GM19372 (cell line): ENCODE results near the gene CDCA7.
"Not testable (repeated sequence)": the region's sequence is repeated elsewhere in the genome, so short reads cannot be mapped to it uniquely, and the experiment has no call there.

ENCODE experiments used
- ATAC-seq: cut with Tn5 transposase; IDR thresholded peaks from one replicate; pipeline ENCODE4 v1.9.1; 2021; ENCODE audit warnings: mild to moderate bottlenecking, low read depth, moderate library complexity; ENCODE audit not compliant: unreplicated experiment

Gene CDCA7

GRCh38 chr2:173354582-173355131 is at the start of gene CDCA7:
CDCA7 (plus strand) TSS chr2:173354872; CDS start chr2:173354964, 92 bp downstream.
- peak; percentile 44 for ATAC-seq

GRCh38 chr2:173305303-173305702 is 49.4 kb upstream of the CDCA7 start:
- ATAC-seq = no peak

DNA sequence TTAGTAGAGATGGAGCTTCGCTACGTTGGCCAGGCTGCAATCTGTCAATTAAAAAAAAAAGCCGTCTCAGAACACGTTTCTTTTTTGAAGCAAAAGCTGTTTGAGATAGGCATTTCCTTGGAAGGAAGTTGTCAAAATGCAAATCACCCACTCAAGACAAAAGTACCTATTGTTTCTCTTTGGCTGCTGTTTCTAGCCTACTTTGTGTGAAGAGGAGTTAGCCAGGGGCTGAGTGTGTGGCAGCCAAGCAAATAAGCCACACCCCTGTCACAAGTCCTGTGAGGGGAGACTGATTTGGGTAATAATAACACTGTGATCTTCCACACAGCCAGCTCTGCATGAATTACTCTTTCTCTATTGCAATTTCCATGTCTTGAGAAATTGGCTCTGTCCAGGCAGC is 47.4 kb upstream of the CDCA7 start:
- no peak for ATAC-seq

GRCh38 chr2:173309370-173309769 is 45.3 kb upstream of the CDCA7 start:
- ATAC-seq = not testable (repeated sequence)

DNA sequence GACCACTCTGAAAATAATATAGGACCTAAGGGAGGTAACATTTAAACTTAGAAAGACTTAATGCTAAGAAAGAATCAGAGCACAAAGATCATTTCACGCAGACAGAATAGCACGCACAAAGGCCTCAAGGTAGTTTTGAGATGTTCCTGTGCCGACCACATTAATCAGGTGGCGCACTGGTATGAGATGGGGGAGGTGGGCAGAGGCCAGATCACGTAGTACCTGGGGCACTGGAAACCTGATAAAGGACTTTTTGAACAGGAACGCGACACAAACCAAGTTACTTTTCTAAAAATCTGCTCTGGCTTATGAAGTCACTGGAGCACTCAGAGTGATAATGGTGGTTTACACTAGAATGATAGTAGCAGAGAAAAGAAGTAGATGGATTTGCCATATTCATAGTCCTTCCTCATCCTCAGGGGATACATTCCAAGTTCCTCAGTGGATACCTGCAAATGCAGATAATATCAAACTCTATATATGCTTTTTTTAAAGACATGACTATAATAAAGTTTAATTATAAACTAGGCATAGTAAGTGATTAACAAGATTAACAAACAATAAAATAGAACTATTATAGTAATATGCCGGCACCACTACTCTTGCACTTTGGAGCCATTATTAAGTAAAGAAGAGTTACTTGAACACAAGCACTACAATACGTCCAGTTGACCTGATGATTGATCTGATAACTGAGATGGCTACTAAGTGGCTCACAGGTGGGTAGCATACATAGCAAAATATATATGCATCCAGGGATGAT is 42.6 kb upstream of the CDCA7 start:
- no peak for ATAC-seq

- ATAC-seq = no peak
Measured at GRCh38 chr2:173323371-173323770, 31.3 kb upstream of the CDCA7 start.

- ATAC-seq = no peak
Measured at GRCh38 chr2:173326806-173327205, 27.9 kb upstream of the CDCA7 start.

GRCh38 chr2:173327421-173327820 is 27.3 kb upstream of the CDCA7 start:
- ATAC-seq = no peak

- ATAC-seq = not testable (repeated sequence)
Measured at GRCh38 chr2:173333003-173333402, 21.7 kb upstream of the CDCA7 start.

DNA sequence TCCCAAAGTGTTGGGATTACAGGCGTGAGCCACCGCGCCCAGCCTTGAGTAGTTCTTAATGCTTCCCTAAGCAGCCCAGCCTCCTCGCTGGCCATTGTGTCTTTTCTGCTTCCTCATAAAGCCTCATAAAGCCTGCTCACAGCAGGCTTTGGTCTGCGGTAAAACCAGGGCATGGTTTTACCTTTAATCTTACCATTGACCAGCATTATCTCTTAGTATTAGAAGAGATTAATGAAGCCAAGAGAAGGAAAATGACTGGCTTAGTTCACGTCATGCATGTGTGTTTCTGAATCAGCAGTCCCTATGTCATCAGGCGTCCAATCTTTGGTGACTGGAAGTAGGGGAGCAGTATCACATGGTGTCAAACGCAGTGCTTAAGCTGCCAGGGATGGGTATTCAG is 14.9 kb upstream of the CDCA7 start:
- ATAC-seq = no peak

GRCh38 chr2:173343921-173344320 is 10.8 kb upstream of the CDCA7 start:
- ATAC-seq = no peak

DNA sequence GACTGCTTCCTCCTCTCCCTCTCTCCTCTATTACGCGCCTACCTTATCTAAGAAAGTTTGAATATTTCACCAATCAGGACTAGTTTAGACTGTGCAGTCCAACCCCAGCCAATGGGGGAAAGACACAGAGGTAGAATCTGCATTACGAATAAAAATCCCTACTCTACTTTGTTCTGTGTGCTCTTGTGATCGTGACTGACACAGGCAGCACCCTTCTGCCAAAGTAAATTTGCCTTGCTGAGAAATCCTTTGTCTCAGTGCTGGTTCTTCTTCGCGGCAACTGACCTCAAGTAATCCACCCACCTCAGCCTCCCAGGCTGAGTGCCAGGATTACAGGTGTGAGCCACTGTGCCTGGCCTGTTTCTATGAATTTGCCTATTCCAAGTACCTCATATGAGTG is 8.6 kb upstream of the CDCA7 start:
- no peak for ATAC-seq

DNA sequence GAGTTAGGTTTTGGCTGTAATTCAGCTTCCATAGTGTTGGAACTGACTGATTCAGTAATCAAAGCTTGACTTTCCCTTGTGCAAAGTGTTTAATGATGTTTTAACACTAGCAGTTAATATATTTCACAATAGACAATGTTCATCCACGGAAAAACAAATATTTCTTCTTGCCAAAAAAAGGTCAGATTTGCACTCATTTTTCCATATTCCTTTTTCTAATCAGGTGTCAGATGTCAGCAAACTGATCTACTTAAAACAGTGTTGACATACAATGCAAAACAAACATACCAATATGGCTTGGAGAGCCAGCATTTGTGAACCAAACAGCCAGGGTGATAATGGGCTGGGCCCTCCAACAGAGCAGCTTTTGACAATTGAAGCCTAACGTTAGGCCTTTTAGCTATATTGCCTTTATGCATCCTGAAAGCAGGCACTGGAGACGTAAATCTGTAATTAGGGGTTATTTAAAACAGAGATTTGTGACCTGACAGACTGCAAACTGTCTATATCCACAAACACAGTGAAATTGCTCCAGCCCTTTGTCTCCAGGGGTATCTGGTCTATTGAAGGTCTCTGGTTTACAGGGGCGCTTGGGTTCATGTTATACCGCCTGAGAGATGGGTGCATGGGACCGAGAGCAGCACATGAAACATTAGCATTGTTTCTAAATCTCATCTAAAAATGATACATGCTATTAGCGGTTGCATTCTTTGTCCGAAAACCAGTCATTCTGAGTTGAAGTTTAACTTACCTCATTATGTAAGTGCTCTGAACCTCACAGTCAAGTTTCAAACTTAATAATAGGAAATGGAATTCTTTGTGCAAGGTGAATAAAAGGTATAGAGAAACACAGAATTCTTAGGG is 7.1 kb upstream of the CDCA7 start:
- no peak for ATAC-seq

DNA sequence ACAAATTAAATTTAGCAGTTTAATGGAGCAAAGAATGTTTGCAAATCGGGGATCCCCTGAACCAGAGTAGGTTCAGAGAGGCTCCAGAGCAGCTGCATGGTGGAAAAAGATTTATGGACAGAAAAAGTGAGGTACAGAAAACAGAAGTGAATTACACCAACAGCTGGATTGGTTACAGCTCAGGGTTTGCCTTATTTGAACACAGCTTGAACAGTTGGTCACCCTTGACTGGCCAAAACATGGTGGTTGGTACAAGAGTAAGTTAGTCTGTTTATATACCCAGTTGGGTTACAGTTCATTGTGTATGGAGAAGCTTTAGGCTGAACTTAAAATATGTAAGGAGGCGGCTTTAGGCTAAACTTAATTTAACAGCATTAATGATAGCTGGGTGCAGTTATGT is 5.4 kb upstream of the CDCA7 start:
- no peak for ATAC-seq

- no peak for ATAC-seq
Measured at GRCh38 chr2:173350383-173350782, 4.3 kb upstream of the CDCA7 start.

- no peak for ATAC-seq
Measured at GRCh38 chr2:173351879-173352278, 2.8 kb upstream of the CDCA7 start.

DNA sequence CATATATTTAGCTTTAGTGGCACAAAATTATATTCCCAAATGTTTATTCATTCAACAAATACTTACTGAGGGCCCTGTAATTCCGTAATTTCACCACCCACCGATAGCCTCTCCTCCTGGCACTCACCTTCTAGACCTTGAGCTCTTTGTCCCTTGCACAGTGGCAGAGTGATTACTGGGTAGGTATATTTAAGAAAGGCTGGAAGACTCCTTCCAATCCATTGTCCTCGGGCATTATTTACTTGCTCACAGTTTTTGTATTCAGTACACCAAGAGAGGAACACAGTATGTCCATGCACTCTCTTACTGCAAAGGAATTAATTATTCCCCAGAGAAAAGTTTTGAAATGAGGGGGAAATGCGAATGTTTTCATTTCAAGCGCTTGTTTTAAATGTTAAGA is 1.1 kb upstream of the CDCA7 start:
- no peak for ATAC-seq

- peak; percentile 43 for ATAC-seq
Measured at GRCh38 chr2:173354073-173354581, 545 bp upstream of the CDCA7 start.

DNA sequence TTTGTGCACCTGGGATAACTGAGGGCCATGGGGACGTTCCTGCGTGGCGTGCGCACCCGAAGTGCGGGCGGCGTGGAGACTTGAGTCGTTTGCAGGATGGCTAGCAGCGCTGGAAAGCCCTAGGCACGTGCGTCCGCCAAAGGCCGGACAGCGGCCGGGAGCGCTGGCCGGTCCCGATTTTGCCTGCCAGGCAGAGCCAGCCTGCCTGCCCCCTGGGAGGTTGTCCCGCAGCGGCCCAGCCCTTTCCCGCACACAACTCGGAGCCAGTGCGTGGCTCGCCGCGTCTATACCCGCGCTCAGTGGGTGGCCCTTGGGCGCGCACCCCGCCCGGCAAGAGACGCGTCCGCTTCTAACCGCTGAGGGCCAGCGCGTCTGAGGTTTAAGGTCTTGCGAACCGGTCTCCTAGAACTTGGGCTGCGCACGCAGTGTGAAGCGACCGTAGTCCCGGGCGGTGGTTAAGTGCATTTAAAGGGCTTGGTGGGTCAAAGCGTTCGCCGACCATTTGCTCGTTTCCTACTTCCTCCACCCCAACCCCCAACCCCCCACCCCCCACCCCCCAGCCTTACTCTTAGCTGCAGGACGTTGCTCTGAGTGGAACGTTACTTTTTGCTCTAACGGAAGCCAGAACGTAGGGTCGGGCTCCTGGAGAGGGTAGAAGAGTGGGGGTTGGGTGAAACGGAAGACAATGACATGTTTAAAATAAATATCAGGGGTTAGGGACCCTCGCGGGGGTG is 627 bp downstream of the CDCA7 start:
- ATAC-seq = peak; percentile 21

DNA sequence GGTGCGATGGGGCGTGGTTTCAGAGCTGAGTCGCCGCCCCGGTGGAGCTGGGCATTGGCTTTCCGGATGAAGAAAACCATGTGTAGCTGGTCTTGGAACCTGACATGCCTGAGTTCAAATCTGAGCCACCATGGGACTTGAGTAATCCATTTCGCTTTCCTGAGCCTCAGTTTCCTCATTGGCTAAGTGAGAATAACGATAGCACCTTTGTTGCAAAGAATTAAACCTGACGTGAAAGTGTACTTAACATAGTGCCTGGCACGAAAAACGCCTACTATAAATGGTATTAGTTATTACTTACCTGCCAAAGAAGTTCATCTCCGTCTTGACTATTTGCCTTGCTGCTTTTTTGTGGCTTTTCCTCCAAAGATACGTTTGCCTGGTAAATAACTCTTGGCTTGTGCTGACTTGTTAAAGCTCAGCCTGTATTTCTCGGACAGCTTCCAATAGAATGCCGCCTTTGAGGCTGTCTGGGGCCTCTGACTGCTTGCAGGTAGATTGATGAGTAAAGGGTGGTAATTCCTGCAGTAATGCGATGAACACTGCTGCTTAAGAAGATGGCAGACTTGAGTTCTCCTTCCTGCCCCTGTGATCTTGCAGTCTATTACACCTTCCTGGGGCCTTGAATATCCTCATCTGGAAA is 1.3 kb downstream of the CDCA7 start:
- no peak for ATAC-seq
